H54 (cell line): Measurements from ENCODE around the gene EFNB2.

ENCODE experiments used
- DNase-seq: peaks from one replicate; pipeline ENCODE4 v3.0.0; 2011; ENCODE audit warnings: low spot score, mixed read lengths; ENCODE audit not compliant: insufficient read length
- FAIRE-seq: peaks from 3 replicates; lab custom pipeline; 2011; peaks lifted over from hg19 to GRCh38; lab: Jason Lieb, UNC
- POLR2A ChIP-seq: IDR thresholded peaks from 2 replicates; pipeline ENCODE4 v1.6.1; 2011; ENCODE audit warnings: low read depth, mild to moderate bottlenecking, low read length

EFNB2 gene

DNA sequence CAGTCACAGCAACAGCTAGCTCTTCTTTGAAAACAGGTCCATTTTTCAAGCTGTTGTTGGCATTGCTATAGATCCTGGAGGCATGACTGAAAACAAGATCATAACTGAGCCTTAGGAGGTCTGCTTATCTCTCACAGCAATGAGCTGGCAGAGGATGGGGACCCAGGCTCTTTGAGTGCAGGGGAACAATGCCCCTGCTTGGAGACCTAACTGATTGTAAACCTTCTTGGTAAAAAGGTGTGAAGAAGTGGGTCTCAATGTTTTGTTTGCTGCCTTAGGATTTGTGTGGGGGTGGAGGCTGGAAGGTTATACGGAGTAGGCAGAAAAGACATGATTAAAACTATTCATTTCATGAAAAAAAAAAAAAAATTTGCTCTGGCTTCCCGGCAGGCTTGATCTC is 94.6 kb downstream of the EFNB2 start:
- FAIRE-seq = no peak
- DNase-seq = no peak
- no peak for TF ChIP-seq POLR2A
